Choroid plexus epithelial cell (primary cell): ENCODE data around the gene NBAS.
A peak's percentile ranks its signal among the peaks of the same experiment; 100 is the strongest.

Experiments
- DNase-seq: peaks from one replicate; pipeline ENCODE4 v3.0.0-alpha.2; 2010; ENCODE audit warnings: low read depth
- H3K4me3 ChIP-seq: 2 replicates; pipeline ENCODE4 v1.5.1; 2011; ENCODE audit warnings: low read depth, mild to moderate bottlenecking, control low read depth, low read length, moderate library complexity
- CTCF ChIP-seq: conservative IDR thresholded peaks from 2 replicates; pipeline ENCODE4 v1.5.1; 2011; ENCODE audit warnings: low read depth, mild to moderate bottlenecking, control low read depth, inconsistent platforms, low read length, moderate library complexity

NBAS gene

DNA sequence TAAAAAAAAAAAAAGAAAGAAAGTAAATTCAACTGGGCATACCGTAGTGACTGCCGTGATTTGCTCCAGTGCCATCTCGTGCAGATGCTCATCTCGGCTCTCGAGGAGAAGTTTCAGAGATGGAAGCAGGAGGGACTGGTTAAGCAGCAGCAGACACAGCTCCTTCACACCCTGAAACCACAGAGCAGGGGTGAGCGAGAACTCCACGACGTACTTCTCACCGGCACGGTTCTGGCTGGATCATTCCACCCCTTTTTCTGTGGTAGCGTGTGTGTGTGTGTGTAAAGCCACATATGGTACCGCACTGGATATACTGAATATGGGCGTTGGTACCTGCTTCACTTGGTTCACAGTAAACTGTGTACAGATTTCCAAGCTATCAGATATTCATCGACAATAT lies 382.2 kb downstream of the NBAS start:
- no peak overlapping the region for H3K4me3 ChIP-seq
- DNase-seq, result no peak
- TF ChIP-seq CTCF, result no peak

DNA sequence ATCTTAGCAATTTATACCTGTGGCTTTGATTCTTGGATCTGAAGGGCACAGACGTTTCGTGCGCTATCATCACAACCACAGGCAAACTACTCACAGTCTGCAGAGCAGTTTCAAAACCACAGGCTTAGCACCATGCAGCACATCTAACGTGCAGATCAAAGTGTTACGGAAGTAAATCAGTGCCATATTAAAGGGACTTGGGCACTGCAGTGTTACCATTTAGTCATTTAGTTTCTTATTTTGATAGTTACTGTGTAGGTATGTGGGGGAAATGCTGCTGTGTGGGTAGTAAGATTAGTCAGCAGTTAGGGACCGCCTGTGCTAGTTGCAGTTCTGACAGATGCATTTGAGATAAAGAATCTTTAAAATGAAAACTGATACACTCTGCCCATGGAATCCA lies 384.0 kb downstream of the NBAS start:
- no peak overlapping the region for H3K4me3 ChIP-seq
- DNase-seq, result peak; percentile 54
- no peak for TF ChIP-seq CTCF

DNA sequence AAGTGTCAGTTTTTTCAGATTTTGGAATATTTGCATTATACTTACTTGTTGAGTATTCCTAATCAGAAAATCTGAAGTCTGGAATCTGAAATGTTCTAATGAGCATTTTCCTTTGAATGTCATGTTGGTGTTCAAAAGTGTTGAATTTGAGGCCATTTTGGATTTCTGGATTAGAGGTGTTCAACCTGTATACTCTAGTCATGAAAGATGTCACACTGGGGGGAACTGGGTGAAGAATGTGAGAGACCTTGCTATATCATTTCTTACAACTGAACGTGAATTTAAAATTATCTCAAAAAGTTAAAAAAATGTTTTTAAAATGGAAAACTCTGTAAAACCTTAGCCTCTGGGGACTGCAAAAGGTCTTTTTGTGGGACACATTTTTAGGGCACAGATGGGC lies 384.5 kb downstream of the NBAS start:
- H3K4me3 ChIP-seq, result no peak overlapping the region
- no peak for DNase-seq
- TF ChIP-seq CTCF, result no peak

DNA sequence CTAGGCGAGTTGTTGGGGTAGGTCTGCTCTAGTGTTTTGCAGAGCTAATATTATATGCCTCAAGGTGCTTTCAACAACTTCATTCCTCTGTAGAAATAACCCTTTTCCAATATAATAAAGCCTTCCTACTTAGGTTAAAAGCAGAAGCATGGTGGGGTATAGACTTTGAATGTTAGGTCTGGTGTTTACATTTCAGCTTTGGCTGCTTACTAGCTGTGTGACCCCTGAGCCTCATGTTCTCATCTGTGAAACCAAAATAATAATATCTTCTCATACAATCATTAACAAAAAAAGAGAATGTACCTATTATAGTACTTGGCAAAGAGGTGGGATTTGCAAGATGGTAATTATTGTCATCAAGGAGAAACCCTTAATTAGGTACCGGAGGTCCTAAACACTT lies 386.6 kb downstream of the NBAS start:
- no peak for DNase-seq
- H3K4me3 ChIP-seq, result no peak overlapping the region
- TF ChIP-seq CTCF, result no peak

- TF ChIP-seq CTCF, result no peak
- DNase-seq, result no peak
- H3K4me3 ChIP-seq, result no peak overlapping the region
Observed at GRCh38 chr2:15173501-15173900, 387.6 kb downstream of the NBAS start.

- no peak for TF ChIP-seq CTCF
- H3K4me3 ChIP-seq, result no peak overlapping the region
- DNase-seq, result no peak
Observed at GRCh38 chr2:15172825-15173224, 388.3 kb downstream of the NBAS start.

DNA sequence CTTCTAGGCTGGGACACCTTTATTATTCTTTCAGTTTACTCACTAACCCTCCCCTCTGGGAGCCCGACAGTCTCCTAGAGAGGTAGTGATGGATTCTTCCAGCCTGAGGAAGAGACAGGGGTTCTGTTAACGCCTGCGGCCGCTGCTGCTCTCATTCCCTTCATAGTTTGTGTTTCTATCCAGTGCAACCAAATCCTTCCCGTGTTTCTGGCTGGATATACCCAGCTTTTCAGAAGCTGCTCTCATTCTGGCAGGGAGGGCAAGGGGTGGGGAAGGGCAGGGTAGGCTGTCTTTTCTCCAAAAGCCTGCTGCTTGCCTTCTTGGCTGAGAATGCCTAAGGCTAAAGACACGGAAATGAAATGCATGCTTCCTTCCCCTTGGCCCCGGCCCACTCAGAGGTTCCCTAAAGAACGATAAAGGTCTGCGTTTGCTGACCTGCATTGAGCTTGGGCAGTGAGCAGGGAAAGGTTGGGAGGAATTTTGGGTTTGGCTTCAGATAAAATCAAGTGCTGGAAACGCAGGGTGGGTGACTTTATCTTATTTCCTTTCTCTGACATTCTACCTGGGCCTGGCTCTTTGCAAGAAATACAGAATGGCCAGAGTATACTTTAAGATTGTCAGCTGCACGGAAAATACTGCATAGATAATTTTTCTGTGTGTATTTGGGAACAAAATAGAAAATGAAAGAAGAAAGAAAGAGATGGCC lies 390.9 kb downstream of the NBAS start:
- no peak for DNase-seq
- peak overlapping the region; percentile 13 for H3K4me3 ChIP-seq
- TF ChIP-seq CTCF, result no peak
